ENCODE measurements around the gene MKX.
A peak's percentile ranks its signal among the peaks of the same experiment; 100 is the strongest.

The MKX gene

GRCh38 chr10:27742195-27743011 is 3.2 kb downstream of the MKX start:
- DNase-seq (ENCODE audit: low read depth): peak; percentile 79

DNA sequence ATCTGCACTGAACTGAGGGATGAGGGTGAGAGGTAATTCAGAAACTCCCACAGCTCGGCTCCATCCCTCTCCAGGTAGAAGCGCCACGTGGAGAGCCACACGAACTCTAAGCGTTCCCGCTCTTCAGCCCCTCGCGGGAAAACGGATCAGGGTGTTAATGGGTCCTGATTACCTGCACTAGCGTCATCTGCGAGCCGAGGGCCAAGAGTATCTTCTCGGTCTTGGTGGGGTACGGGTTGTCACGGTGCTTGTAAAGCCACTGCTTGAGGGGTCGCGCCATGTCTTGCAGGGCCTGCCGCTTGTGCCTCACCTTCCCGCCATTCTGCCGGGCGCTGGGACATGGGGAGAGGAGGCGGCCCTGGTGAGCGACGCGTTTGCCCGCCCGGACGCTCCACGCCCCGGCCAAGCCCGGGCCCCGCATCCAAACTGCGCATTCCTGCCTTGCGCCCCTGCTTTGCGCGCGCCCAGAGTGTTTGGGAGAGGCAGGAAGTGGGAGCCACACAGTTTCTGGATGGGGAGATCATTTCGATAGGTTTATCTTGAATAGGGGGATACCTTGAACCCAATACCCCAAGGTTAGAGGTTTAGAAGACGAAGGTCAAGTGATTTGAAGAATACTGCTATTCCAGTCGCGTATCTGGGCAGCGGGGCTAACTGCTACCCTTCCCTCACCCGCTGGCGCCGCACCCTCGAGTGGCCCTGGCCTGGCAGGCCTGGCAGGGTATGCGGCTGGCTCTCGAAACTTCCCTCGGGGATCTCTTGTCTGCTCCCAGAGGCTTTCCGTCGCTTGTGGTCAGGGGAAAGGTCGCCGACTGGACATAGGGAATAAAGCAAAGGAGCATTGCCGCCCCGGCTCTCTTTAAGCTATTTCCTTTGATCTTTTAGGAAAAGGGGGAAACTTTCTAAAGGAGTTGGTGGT is 4.2 kb downstream of the MKX start:
- DNase-seq (ENCODE audit: low read depth): no peak

- no peak for DNase-seq (ENCODE audit: low read depth)
These were observed 9.2 kb downstream of the MKX start for GRCh38 chr10:27736396-27736795.

DNA sequence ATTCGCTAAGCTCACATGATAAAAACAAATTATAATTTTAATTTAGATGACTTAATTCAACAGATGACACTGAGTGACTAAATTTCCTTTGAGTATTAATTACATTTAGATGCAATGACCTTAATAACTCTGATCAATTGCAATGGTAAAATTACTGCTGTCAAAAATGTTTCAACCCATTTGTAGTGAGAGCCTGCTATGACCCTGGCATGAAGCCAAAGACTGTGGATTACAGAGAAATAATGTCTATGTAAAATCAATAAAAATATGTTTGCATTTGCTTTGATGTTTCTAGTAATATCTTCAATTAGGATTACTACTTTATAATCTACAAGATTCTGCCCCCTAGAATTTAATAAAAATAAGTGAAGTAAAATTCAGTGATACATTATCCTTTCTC is 15.6 kb downstream of the MKX start:
- no peak for DNase-seq (ENCODE audit: low read depth)

GRCh38 chr10:27728338-27728737 is 17.3 kb downstream of the MKX start:
- no peak for DNase-seq (ENCODE audit: low read depth)

GRCh38 chr10:27724287-27724686 is 21.3 kb downstream of the MKX start:
- DNase-seq (ENCODE audit: low read depth): no peak

DNA sequence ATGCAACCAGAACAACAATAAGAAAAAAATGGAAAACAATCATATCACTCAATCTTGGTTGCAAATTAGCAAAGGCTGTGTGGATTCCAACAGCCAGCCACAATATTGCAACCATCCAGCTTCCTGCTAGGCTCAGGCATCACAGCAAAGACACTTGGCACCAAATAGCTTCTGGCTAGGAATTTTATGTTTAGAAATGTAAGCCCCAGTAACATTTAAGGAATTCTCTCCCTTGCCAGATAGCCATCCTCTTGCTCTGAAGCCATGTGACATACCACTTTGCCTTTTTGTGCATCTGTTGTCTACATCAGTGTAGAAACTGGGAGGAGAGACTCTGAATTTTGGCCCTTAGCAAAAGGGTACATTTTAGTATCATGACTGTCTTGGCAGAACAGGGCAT is 22.2 kb downstream of the MKX start:
- no peak for DNase-seq (ENCODE audit: low read depth)

DNA sequence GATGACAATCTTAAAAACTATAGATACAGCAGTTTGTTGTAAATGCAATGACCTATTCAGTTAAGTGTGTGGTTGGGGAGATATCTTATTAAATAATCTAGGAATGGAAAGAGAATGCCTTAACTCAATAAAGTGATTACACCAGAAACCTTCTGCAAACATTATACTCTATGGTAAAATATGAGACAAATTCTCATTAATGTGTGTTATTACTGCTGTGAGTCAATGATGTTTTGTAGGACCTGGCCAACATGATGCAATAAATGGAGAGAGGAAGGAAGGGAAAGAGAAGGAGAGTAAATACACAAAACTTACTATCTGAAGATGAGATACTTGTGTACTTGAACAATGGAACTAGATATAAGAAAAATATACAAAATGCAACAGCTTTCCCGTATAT is 25.1 kb downstream of the MKX start:
- no peak for DNase-seq (ENCODE audit: low read depth)

GRCh38 chr10:27719052-27719451 is 26.6 kb downstream of the MKX start:
- DNase-seq (ENCODE audit: low read depth): no peak

GRCh38 chr10:27717861-27718260 is 27.8 kb downstream of the MKX start:
- DNase-seq (ENCODE audit: low read depth): no peak

GRCh38 chr10:27717224-27717623 is 28.4 kb downstream of the MKX start:
- DNase-seq (ENCODE audit: low read depth): no peak

- no peak for DNase-seq (ENCODE audit: low read depth)
These were observed 29.1 kb downstream of the MKX start for GRCh38 chr10:27716521-27716920.

DNA sequence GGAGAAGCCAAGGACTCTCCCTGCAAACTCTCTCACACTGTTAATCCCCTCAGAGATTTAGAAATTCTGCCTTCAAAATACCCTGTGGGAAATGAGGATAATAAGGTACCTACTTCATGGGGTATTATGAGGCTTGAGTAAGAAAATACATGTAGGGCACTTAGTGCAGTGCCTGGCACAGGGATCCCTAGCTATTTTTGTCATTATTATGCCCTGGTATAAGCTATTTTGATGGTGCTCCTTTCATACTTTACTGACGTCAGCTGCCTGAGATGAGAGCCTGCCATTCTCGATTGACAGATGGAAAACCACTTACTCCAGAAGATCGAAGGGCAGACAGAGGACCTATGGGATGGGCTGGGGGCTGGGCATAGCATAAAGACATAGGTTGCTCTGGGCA is 30.1 kb downstream of the MKX start:
- DNase-seq (ENCODE audit: low read depth): no peak

- no peak for DNase-seq (ENCODE audit: low read depth)
These were observed 31.3 kb downstream of the MKX start for GRCh38 chr10:27714349-27714748.

GRCh38 chr10:27713941-27714340 is 31.7 kb downstream of the MKX start:
- DNase-seq (ENCODE audit: low read depth): no peak

DNA sequence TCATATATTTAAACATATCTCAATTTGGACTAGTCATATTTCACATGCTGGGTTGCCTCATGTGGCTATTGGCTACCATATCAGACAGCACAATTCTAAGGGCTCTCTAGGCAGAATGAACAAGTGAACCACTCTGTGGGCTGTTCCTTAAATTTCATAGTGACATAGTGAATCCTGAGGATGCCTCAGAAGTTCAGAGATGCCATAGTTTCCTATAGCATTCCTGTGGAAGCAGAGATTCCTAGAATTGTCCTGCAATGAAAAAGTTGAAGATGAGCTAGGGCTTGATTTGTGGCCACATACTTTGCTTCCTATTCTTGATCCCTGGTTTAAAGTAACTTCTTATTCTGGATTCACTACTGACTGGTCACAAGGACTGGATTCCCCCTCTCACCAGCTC is 35.6 kb downstream of the MKX start:
- DNase-seq (ENCODE audit: low read depth): no peak

DNA sequence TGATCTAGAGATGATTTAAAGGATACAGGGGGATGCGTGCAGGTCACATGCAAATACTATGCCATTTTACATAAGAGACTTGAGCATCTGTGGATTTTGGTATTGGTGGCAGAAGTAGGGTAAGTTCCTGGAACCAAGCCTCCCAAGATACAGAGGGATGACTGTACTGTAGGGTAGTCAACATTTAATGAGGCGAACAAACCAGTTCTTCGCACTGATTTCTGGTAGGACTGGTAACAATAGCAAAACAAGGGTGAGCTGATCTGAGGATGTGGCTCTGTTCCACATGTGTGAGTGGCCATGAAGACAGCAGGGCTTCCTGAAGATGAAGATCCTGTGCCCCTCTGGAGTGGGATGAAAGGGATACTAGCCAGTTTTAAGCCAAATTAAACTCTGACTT is 36.3 kb downstream of the MKX start:
- no peak for DNase-seq (ENCODE audit: low read depth)

DNA sequence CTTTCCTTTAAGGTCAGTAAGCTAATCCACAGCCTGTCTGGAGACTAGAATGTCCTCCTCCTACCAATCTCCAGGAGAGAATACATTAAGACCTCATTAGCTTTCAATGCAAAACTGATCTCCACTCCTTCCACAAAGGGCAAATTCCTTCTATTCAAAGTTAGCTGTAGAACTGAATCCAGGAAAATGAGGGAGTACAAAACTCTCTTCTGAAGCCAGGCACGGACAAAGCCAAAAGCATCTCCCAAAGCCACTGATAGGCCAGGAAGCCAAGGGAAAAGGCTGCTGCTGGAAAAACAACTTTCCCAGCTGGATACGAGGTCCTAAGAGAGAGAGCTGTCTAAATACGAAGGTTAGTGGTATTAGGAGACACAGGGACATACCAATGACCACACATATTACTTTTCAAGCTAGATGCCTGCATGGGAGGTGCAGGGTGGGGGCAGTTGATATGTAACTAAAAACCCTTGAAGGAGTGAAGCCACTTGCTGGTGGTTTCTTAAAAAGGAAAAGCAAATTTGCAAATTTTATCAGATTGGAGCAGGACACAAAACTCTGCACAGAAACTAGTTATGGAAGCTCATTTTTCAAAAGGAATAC is 43.6 kb downstream of the MKX start:
- no peak for DNase-seq (ENCODE audit: low read depth)

- no peak for DNase-seq (ENCODE audit: low read depth)
These were observed 45.8 kb downstream of the MKX start for GRCh38 chr10:27699776-27700175.

GRCh38 chr10:27698961-27699360 is 46.7 kb downstream of the MKX start:
- no peak for DNase-seq (ENCODE audit: low read depth)

GRCh38 chr10:27696466-27696865 is 49.2 kb downstream of the MKX start:
- no peak for DNase-seq (ENCODE audit: low read depth)

DNA sequence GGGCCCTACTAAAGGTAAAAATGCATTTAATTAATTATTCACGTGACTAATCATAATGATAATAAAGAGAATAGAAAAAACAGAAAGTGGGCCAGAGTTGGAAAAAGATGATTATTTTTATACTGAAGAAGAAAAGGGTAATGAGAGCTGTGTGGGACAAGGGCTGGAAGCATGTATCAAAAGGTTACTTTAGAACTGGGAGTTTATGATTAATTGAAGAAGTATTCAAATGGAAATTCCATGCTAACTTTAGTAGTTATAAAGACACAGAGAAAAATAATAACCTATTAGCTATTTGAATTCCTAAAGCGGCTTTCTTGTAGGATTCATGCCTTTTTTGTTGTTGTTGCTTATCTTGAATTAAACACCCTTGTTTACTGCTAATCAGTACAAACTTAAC is 49.9 kb downstream of the MKX start:
- DNase-seq (ENCODE audit: low read depth): no peak

- DNase-seq (ENCODE audit: low read depth): no peak
These were observed 50.5 kb downstream of the MKX start for GRCh38 chr10:27695088-27695487.

All from stimulated activated CD8-positive, alpha-beta memory T cell treated with anti-CD3 and anti-CD28 coated beads, Interleukin-4, amount 100 ng/mL, for 24 hours (primary cell).